Stimulated activated CD4-positive, alpha-beta T cell treated with anti-CD3 and anti-CD28 coated beads, TNF-alpha, amount 100 ng/mL, for 1 hour (primary cell): ENCODE measurements around the gene TSEN34.
"Not testable (repeated sequence)": the region's sequence is repeated elsewhere in the genome, so short reads cannot be mapped to it uniquely, and the experiment has no call there.

Source experiments
- DNase-seq, 3 donors: peaks; one replicate each; pipeline ENCODE4 v3.0.0-alpha.2; 2020; ENCODE audit warnings: low read depth in 3 of 3, low spot score in 1 of 3

Gene TSEN34

GRCh38 chr19:54231077-54231931 lies 40.2 kb downstream of the TSEN34 start:
- peak; percentile 63 to 83 (median 70) for DNase-seq

- DNase-seq: no peak
Observed at GRCh38 chr19:54233941-54234340, 42.8 kb downstream of the TSEN34 start.

GRCh38 chr19:54239491-54240371 lies 48.6 kb downstream of the TSEN34 start:
- DNase-seq: not testable (repeated sequence)

GRCh38 chr19:54240372-54241336 lies 49.5 kb downstream of the TSEN34 start:
- DNase-seq: not testable (repeated sequence)

- DNase-seq: not testable (repeated sequence)
Observed at GRCh38 chr19:54242234-54242633, 51.1 kb downstream of the TSEN34 start.

- not testable (repeated sequence) for DNase-seq
Observed at GRCh38 chr19:54242646-54243045, 51.5 kb downstream of the TSEN34 start, which contains the start of gene LILRA6. LILRA6 (minus strand) TSS chr19:54242790.

- DNase-seq: not testable (repeated sequence)
Observed at GRCh38 chr19:54243809-54244208, 52.7 kb downstream of the TSEN34 start.
